Vagina (tissue), 2 donors: ENCODE results near the gene EFCC1.

Experiments used
- POLR2A ChIP-seq, 2 donors: fragments of 450-650 bp; IDR thresholded peaks; one replicate each; pipeline ENCODE4 v1.6.1; 2017; ENCODE audit warnings: antibody characterized with exemption in 2 of 2, mild to moderate bottlenecking in 2 of 2, moderate library complexity in 2 of 2
- POLR2AphosphoS5 ChIP-seq, 2 donors: sonication (generic); formaldehyde crosslinking; IDR thresholded peaks; one replicate each; pipeline ENCODE4 v1.9.0; 2017; ENCODE audit warnings: antibody characterized with exemption in 2 of 2, mild to moderate bottlenecking in 2 of 2, low read depth in 1 of 2; ENCODE audit not compliant: insufficient read depth in 1 of 2
- TF ChIP-seq, protein P1 (sequence below), 3 experiments: fragments of 450-650 bp in 2 of 3; fragments of 200-600 bp in 1 of 3; sonication (generic) in 1 of 3; IDR thresholded peaks; one replicate each; pipeline ENCODE4 v1.5.1; 2017 to 2019; ENCODE audit warnings: antibody characterized with exemption in 3 of 3, mild to moderate bottlenecking in 2 of 3, moderate library complexity in 2 of 3

DNA sequence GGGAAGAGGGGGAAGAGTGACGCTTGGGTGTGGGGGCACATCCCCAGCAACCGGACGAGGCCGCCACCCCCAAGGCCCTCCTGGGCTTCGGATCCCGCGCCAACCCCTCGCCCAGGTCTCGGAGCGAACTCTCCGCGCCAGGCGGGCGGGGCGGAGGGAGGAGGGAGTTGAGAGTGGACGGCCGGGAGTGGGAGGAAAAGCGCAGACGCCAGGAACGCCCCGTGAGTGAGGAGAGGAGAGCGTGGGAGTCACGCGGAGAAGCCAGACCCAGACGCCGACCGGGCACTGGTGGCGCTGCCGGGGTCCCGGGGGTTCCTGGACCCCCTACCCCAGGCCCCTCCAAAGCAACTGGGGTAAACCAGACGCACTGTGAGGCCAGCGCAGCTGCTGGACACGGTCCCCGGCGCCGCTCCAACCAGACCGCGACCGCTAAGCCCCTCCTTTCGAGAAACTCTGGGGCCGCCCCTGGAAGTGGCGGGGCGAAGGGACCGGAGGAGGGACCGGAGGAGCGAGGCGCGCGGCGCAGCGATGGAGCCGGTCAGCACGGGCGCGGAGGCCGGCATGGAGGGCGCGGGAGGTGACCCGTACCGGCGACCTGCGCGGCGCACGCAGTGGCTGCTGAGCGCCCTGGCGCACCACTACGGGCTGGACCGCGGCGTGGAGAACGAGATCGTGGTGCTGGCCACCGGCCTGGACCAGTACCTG is at the start of gene EFCC1:
- TF ChIP-seq, protein P1, sequence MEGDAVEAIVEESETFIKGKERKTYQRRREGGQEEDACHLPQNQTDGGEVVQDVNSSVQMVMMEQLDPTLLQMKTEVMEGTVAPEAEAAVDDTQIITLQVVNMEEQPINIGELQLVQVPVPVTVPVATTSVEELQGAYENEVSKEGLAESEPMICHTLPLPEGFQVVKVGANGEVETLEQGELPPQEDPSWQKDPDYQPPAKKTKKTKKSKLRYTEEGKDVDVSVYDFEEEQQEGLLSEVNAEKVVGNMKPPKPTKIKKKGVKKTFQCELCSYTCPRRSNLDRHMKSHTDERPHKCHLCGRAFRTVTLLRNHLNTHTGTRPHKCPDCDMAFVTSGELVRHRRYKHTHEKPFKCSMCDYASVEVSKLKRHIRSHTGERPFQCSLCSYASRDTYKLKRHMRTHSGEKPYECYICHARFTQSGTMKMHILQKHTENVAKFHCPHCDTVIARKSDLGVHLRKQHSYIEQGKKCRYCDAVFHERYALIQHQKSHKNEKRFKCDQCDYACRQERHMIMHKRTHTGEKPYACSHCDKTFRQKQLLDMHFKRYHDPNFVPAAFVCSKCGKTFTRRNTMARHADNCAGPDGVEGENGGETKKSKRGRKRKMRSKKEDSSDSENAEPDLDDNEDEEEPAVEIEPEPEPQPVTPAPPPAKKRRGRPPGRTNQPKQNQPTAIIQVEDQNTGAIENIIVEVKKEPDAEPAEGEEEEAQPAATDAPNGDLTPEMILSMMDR (IDR thresholded peaks at IDR 0.05): no peak
- TF ChIP-seq POLR2A (IDR thresholded peaks at IDR 0.05) (no peak), POLR2AphosphoS5 (IDR thresholded peaks at IDR 0.05; ENCODE audit: insufficient read depth in 1 of 2, low read depth in 1 of 2) (peak in 1 of 2 donors; percentile 75)
